ENCODE results near the gene PCDH1.
"Not testable (repeated sequence)": the region's sequence is repeated elsewhere in the genome, so short reads cannot be mapped to it uniquely, and the experiment has no call there.

The PCDH1 gene

DNA sequence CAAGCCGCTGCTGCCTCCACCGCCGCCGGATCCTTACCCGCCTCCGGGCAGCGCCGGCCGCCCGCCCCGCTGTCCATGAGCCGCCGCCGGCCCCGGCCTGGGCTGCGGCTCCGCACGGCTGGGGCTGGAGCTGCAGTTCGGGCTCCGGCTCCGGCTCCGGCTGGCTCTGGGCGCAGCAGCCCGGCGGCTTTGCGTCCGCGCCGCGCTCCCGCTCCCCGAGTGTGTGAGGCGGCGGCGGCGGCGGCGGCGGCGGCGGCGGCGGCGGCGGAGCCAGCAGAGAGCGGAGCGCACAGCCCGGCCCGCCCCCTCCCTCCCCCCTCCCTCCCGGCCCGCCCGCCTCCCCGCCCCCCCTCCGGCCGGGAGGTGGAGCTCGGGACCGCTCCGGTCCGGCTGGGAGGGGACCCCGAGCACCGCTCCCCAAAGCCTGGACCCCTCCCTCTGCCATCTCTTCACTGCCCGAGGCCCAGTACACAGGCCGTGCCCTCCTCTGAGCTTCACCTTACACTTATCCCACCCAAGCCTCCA is at the start of gene PCDH1:
Gene PCDH1 (minus strand): TSS at position 225 of the 525 bp plus-strand sequence. CDS start 148 bp downstream, at position 77.
- DNase-seq: no peak

DNA sequence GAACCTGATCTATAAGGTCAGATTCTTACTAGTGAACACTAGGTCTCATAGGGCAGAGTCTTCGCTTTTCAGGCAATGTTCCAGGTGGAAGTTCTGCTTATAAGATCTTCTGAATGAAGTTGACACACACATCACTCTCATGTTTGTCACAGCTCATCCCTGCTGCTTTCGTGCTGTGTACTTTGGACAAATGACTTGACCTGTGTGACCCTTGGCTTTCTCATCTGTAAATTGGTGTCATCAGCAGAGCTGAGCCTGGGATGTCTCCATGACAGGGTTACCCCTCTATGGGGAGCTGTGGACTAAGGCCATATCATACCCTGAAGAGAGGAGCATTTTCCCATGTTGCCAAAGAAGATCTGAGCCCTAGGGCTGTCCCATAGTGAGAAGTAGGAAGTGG is 48.2 kb upstream of the PCDH1 start:
- no peak for DNase-seq

- DNase-seq: peak; percentile 74
Observed at GRCh38 chr5:141923448-141924313, 45.5 kb upstream of the PCDH1 start, which contains the start of gene DELE1. Gene DELE1 (plus strand): TSS chr5:141923871. CDS start chr5:141923942, 71 bp downstream.

- DNase-seq: not testable (repeated sequence)
Observed at GRCh38 chr5:141922827-141923447, 44.7 kb upstream of the PCDH1 start.

DNA sequence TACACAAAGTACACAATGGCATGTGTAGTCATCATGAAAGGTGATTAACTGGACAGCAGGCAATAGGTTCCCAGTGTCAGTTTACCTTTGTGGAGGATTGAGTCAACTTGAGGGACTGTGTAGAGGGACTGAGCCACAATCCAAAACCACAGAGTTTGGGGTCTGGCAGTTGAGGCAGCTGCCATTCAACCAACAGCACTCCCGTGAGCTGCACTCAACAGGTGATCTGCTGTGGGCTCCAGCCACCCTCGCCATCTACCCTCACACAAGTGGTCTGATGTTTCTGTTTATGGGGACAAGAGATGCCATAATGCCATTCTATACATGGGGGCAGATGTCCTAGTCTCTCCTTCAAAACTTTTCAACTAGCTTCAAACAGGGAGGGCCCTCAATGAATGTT is 42.6 kb upstream of the PCDH1 start:
- DNase-seq: no peak

- DNase-seq: no peak
Observed at GRCh38 chr5:141919218-141920119, 41.3 kb upstream of the PCDH1 start.

DNA sequence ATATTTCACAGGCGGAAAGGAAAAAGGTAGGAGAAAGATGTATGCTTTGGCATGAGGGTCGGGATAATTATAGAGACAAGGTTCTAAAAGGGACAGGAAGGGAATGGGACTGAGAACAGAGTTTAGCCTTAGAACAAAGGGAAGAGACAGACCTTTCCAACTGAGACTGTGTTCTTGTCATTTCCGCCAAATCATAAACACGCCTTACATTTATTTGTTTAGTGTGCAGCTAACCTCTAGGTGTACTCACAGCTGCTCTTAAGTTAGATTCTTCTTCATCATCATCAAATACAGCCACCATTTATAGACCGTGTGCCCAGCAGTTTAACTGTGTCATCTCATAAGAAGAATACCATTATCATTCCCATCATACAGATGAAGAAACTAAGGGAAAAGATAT is 39.5 kb upstream of the PCDH1 start:
- DNase-seq: no peak

GRCh38 chr5:141916522-141916921 is 38.3 kb upstream of the PCDH1 start:
- no peak for DNase-seq

DNA sequence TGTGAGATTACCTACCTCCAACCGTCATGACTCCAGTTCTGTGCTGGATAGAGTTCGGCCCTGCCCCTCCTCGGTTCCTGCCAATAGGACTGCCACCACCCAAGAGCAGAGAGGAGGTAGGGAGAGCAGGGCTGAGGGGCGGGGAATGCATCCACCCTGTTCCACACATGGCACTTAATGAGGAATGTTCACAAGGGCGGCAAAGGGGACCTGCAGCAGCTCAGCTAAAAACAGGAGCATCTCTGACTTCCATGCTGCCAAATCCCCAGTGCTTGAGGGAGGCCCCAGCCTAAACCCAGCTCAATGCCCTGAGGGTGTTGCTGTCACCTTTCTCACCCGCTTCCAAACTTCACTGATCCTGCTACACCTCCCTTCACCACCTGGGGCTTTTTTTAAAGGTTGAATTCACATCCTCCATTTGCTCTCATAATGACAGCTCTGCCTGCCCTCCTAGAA is 37.7 kb upstream of the PCDH1 start:
- no peak for DNase-seq

- no peak for DNase-seq
Observed at GRCh38 chr5:141914797-141915196, 36.6 kb upstream of the PCDH1 start.

- peak; percentile 17 for DNase-seq
Observed at GRCh38 chr5:141914199-141914743, 36.1 kb upstream of the PCDH1 start.

DNA sequence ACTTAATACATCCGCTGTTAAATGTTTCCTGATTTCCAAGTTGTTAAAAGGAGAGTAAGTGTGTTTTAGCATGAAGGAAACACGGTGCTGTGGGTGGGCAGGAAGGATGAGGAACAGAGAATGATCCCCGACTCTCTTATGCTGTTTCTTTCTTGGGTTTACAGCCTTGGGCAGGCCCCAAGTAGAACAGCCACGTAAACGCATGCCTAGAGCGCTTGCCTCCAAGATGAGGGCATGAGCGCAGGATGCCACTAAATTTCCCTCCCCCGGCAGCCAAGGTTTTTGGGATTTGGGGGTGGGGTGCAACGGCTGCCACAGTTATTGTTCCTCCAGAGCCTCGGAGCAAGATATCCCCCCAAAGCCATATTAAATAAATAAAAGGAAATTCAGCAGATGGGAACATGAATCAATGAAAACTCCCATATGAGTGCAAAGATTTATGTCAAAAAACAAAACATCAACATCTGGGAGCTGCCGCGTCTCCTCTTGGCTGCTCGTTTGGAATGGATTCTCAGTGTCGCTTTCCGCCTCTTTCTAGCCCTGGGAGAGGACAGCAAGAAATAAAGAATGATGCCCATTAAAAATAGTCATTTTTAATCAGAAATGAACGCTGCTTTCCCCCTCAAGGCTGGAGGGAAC is 35.5 kb upstream of the PCDH1 start:
- DNase-seq: no peak

- no peak for DNase-seq
Observed at GRCh38 chr5:141910271-141910673, 32.1 kb upstream of the PCDH1 start.

- DNase-seq: no peak
Observed at GRCh38 chr5:141909212-141909611, 31.0 kb upstream of the PCDH1 start.

DNA sequence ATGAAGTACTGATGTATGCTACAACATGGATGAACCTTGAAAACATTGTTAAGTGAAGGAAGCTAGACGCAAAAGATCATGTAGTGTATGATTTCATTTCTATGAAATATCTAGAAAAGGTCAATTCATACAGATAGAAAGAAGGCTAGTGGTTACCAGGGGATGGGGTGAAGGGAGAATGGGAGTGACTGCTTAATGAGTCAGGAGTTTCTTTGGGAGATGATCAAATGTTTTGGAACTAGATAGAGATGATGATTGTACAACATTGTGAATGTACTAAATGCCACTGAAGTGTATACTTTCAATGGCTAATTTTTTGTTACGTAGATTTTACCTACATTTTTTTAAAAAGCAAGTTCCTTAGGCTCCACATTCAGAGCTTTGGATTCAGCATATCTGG is 30.6 kb upstream of the PCDH1 start:
- DNase-seq: no peak

DNA sequence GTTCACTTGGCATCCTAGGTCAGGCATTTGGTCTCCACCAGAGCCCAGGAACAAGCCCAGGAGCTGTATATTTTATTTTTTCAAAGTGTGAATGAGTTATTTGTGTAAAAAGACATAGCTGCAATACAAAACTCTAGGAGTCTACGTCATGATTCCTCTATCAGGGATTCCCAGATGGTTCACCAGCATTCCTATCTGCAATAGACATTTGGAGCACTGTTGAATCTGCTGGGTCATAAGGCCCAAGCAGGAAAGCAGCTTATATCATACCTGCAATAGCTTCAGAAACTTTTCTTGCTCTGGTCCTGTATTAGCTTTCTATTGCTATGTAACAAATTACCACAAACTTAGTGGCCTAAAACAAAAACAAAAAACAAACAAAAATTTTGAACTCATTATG is 28.8 kb upstream of the PCDH1 start:
- DNase-seq: no peak

DNA sequence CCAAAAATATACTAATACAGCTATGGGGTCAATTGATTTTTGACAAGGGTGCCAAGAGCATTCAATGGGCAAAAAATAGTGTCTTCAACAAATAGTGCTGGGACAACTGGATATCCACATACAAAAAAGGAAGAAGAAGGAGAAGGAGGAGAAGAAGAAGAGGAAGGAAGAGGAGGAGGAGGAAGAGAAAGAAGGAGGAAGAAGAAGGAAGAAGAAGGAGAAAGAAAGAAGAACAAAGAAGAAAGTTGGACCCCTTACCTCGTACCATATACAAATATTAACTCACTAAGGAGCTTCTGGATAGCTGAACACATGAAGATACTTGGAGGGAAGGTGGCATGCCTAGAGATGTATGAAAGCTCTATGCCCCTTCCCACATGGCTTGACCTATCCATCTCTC is 28.3 kb upstream of the PCDH1 start:
- DNase-seq: no peak

- no peak for DNase-seq
Observed at GRCh38 chr5:141904551-141904950, 26.3 kb upstream of the PCDH1 start.

DNA sequence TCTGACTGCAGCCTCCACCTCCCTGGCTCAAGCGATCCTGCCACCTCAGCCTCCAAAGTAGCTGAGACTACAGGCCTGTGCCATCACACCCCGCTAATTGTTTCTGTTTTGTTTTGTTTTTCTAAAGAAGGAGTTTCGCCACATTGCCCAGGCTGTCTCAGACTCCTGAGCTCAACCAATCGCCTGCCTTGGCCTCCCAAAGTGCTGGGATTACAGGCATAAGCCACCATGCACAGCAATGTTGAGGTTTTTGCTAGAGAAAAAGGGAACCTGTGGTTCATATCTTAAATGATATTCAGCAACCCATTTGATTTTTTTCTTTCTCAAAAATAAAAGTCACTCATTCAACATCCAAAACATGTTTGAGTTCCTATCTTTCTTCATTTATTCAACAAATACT is 25.1 kb upstream of the PCDH1 start:
- DNase-seq: no peak

- DNase-seq: no peak
Observed at GRCh38 chr5:141902015-141902814, 24.0 kb upstream of the PCDH1 start.

DNA sequence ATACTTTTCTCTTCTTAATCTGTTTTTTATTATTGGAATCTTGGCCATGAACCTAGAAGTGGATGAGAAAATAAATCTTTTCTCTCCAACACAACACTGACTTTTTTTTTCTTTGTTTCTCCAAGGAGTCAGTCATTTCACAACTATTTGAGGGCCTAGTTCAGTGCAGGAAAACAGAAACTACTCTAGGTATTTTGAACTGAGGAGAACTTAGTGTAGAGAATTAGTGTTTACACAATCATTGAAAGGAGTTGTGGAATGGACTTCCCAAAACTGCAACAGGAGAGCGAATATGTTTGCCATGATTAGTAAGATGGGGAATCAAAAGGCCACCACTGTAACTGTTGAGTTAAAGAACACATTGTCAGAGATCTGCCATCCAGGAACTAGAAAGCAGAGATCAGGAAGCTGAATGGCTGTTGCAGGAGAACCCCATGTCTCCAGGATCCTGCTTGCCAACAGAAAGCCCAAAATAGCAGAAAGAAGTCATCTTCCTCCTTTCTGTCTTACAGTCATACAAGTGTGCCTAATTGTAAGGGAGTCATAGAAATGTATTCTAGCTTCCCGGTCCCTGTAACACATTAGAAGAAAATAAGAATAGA is 20.3 kb upstream of the PCDH1 start:
- DNase-seq: no peak
